CD4-positive, alpha-beta T cell (primary cell): ENCODE results near the gene SEPHS2. TPM values are rescaled to one million over a fixed set of nuclear protein-coding genes. Genes with fewer than 3 reads are reported as not detected.

Experiments used
- ATAC-seq: fragments of 200-7000 bp; cut with Tn5 transposase; one replicate; pipeline ENCODE4 v1.10.0; 2022; ENCODE audit warnings: mild to moderate bottlenecking; ENCODE audit not compliant: poor library complexity
- CTCF ChIA-PET: fragments of 350-600 bp; sonication (Branson Sonifier 250); formaldehyde crosslinking; loops from one replicate; lab custom pipeline; 2021; ENCODE audit warnings: antibody characterized with exemption, inconsistent platforms; lab: Charles Lee
- POLR2A ChIA-PET: fragments of 350-600 bp; sonication (Branson Sonifier 250); formaldehyde crosslinking; loops from one replicate; lab custom pipeline; 2021; ENCODE audit warnings: antibody characterized with exemption, inconsistent platforms; lab: Charles Lee
- DNase-seq, 14 experiments: peaks; one replicate each; pipeline ENCODE4 v3.0.0-alpha.2; 2013 to 2020; ENCODE audit warnings: mixed read lengths in 2 of 14
- H3K27ac ChIP-seq, 2 donors: one replicate each; pipeline versions ENCODE4 v1.5.1 to v1.7.0; 2013; ENCODE audit warnings: low read length in 2 of 2, low read depth in 1 of 2, mild to moderate bottlenecking in 1 of 2
- H3K27me3 ChIP-seq, 2 experiments: 1 replicate in 1 of 2; 2 replicates in 1 of 2; pipeline versions ENCODE4 v1.6.1 to v1.7.0; 2013; ENCODE audit warnings: low read length in 2 of 2, control low read depth in 1 of 2, mild to moderate bottlenecking in 1 of 2, moderate library complexity in 1 of 2; ENCODE audit not compliant: insufficient read depth in 2 of 2, control insufficient read depth in 1 of 2
- H3K36me3 ChIP-seq: one replicate; pipeline ENCODE4 v1.6.1; 2013; ENCODE audit warnings: low read length, control low read depth; ENCODE audit not compliant: insufficient read depth
- H3K4me1 ChIP-seq: one replicate; pipeline ENCODE4 v1.6.1; 2013; ENCODE audit warnings: low read length, control low read depth; ENCODE audit not compliant: insufficient read depth
- H3K4me3 ChIP-seq: one replicate; pipeline ENCODE4 v1.5.1; 2013; ENCODE audit warnings: mild to moderate bottlenecking, low read length, moderate library complexity
- H3K9me3 ChIP-seq, 2 experiments: 1 replicate in 1 of 2; 2 replicates in 1 of 2; pipeline versions ENCODE4 v1.6.1 to v1.7.0; 2013; ENCODE audit warnings: low read length in 2 of 2, mild to moderate bottlenecking in 2 of 2, control low read depth in 1 of 2, moderate library complexity in 1 of 2; ENCODE audit not compliant: control insufficient read depth in 1 of 2, insufficient read depth in 1 of 2
- H3K27ac Mint-ChIP-seq: one replicate; pipeline ENCODE4 v1.8.0; 2020; ENCODE audit warnings: mixed read lengths
- H3K27me3 Mint-ChIP-seq: one replicate; pipeline ENCODE4 v1.8.0; 2021; ENCODE audit warnings: mixed read lengths
- H3K36me3 Mint-ChIP-seq: one replicate; pipeline ENCODE4 v1.8.0; 2021; ENCODE audit warnings: low read depth, mixed read lengths
- H3K4me1 Mint-ChIP-seq: one replicate; pipeline ENCODE4 v1.8.0; 2021; ENCODE audit warnings: low read depth, mixed read lengths
- H3K4me3 Mint-ChIP-seq: one replicate; pipeline ENCODE4 v1.8.0; 2020; ENCODE audit warnings: mild to moderate bottlenecking, mixed read lengths
- H3K9me3 Mint-ChIP-seq: one replicate; pipeline ENCODE4 v1.8.0; 2020; ENCODE audit warnings: mixed read lengths
- intact Hi-C, 2 experiments: fragments of 100-400 bp; cut with DNase I in 1 of 2; cut with micrococcal nuclease in 1 of 2; formaldehyde crosslinking; loops; one replicate each; pipeline versions ENCODE4 v1.15.1 to v1.9.0; 2023 to 2025; cut with DNase I, micrococcal nuclease
- total RNA-seq, 174 experiments: library from RNA in 2 of 174; stranded (reverse) in 2 of 174; gene quantifications; one replicate each; pipeline ENCODE4 v1.2.3 and lab custom pipeline; 2021 to 2026
- TF ChIP-seq, protein P1 (sequence below): fragments of 200-600 bp; IDR thresholded peaks from one replicate; pipeline ENCODE4 v1.8.0; 2022; ENCODE audit warnings: antibody characterized with exemption, mild to moderate bottlenecking

SEPHS2 gene
- total RNA-seq, 2 experiments from 2014 or later: 25.4 to 25.9 TPM

GRCh38 chr16:30449116-30449435 is 3.4 kb upstream of the SEPHS2 start:
- DNase-seq: no peak
- Mint-ChIP-seq H3K27me3 (no peaks in the 10 kb centered on the region), H3K27ac (no peak overlapping the region), H3K4me1 (peaks cover 50% of the 10 kb centered on the region), H3K9me3 (no peaks in the 10 kb centered on the region), H3K4me3 (no peak overlapping the region), H3K36me3 (peaks cover 15% of the 10 kb centered on the region)
- no peak overlapping the region for H3K4me3 ChIP-seq
- POLR2A ChIA-PET: interaction anchor here (0.6 to 2.8 kb wide), 7 partner anchors 10 to 688 kb away, joined by 3 to 21 read pairs (median 6); partner anchors contain the start of genes DCTPP1, ITGAL and ZNF764
- H3K4me1 ChIP-seq: peaks cover 35% of the 10 kb centered on the region
- intact Hi-C loops: loop anchor here (1.0 to 5.0 kb wide), 7 partner anchors 23 to 183 kb away; partner anchors contain the start of genes ITGAL (in 1 of the 2), ZNF764 (in 1 of the 2) and ZNF768 (in 1 of the 2)
- H3K36me3 ChIP-seq: no peaks in the 10 kb centered on the region
- no peak for ATAC-seq
- no peak overlapping the region for H3K27ac ChIP-seq
- no peaks in the 10 kb centered on the region for H3K9me3 ChIP-seq
- CTCF ChIA-PET: interaction anchor here (0.6 to 2.3 kb wide), 19 partner anchors 9 to 523 kb away, joined by 3 to 22 read pairs (median 5); partner anchors contain the start of genes DCTPP1, ITGAL and ZNF771
- TF ChIP-seq, protein P1, sequence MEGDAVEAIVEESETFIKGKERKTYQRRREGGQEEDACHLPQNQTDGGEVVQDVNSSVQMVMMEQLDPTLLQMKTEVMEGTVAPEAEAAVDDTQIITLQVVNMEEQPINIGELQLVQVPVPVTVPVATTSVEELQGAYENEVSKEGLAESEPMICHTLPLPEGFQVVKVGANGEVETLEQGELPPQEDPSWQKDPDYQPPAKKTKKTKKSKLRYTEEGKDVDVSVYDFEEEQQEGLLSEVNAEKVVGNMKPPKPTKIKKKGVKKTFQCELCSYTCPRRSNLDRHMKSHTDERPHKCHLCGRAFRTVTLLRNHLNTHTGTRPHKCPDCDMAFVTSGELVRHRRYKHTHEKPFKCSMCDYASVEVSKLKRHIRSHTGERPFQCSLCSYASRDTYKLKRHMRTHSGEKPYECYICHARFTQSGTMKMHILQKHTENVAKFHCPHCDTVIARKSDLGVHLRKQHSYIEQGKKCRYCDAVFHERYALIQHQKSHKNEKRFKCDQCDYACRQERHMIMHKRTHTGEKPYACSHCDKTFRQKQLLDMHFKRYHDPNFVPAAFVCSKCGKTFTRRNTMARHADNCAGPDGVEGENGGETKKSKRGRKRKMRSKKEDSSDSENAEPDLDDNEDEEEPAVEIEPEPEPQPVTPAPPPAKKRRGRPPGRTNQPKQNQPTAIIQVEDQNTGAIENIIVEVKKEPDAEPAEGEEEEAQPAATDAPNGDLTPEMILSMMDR: no peak
- H3K27me3 ChIP-seq: no peaks in the 10 kb centered on the region

DNA sequence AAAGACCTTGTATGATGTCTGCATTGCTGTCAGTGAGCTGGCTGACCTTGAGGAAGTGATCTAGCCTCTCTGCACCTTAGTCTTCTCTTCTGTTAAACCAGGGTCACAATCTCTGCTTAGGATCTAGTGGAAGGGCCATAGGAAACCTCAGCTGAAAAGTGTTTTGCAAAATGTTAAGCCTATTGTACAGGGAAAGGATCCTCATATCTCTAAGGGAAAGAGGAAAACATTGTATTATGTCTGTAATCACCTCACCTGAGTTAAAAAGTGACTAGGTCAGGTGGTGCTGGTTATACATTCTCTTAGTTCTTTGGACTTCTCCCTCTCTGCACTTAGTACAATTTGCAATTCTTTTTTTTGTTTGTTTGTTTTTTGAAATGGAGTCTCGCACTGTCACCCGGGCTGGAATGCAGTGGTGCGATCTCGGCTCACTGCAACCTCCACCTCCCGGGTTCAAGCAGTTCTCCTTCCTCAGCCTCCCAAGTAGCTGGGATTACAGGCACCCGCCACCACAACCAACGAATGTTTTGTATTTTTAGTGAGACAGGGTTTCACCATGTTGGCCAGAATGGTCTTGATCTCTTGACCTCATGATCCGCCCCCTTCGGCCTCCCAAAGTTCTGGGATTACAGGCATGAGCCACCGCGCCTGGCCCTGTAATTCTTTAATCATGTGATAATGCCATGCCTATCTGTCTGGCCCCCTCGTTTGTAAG is 2.0 kb upstream of the SEPHS2 start:
- no peaks in the 10 kb centered on the region for H3K9me3 Mint-ChIP-seq
- TF ChIP-seq, protein P1: no peak
- peak overlapping the region; percentile 49 for H3K4me3 Mint-ChIP-seq
- H3K4me1 Mint-ChIP-seq: peaks cover 56% of the 10 kb centered on the region
- H3K4me3 ChIP-seq: no peak overlapping the region
- H3K36me3 Mint-ChIP-seq: peaks cover 26% of the 10 kb centered on the region
- peaks cover 10% of the 10 kb centered on the region for H3K36me3 ChIP-seq
- intact Hi-C loops: loop anchor here (2.0 to 5.0 kb wide), 7 partner anchors 25 to 185 kb away; partner anchors contain the start of genes ITGAL (in 1 of the 2), ZNF747 (in 1 of the 2), ZNF764 (in 1 of the 2) and ZNF768 (in 1 of the 2)
- H3K27ac Mint-ChIP-seq: no peak overlapping the region
- no peak for DNase-seq
- H3K27me3 ChIP-seq: no peaks in the 10 kb centered on the region
- H3K4me1 ChIP-seq: peaks cover 44% of the 10 kb centered on the region
- H3K27ac ChIP-seq: no peak overlapping the region
- H3K9me3 ChIP-seq: no peaks in the 10 kb centered on the region
- H3K27me3 Mint-ChIP-seq: no peaks in the 10 kb centered on the region
- CTCF ChIA-PET: interaction anchor here (0.8 to 1.5 kb wide), 2 partner anchors 10 to 18 kb away, joined by 3 read pairs; partner anchors contain the start of gene DCTPP1
- POLR2A ChIA-PET: interaction anchor here (0.8 to 4.5 kb wide), 3 partner anchors 11 to 30 kb away, joined by 3 to 25 read pairs (median 5); partner anchors contain the start of gene ITGAL
- ATAC-seq: no peak

DNA sequence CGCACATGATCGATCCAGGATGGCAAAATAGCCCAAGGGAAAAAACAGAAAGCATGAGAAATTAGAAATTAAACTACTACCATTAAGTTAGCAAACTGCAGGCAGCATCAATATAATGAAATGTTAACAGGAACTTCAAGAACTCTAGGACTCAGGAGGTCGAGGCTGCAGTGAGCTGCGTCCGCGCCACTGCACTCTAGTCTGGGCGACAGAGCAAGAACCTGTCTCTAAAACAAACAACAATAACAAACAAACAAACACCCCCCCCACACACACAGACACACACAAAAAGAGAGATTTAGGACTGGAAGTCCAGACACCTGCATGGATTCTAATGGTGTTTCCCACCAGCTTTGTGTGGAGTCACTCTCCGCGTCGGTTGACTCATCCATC is 525 bp upstream of the SEPHS2 start:
- ChIA-PET CTCF (interaction anchor here (0.6 to 1.5 kb wide), 3 partner anchors 16 to 89 kb away, joined by 3 to 8 read pairs (median 5); partner anchors contain the start of gene DCTPP1), POLR2A (interaction anchor here (0.8 to 4.5 kb wide), 6 partner anchors 12 to 34 kb away, joined by 3 to 25 read pairs (median 8); partner anchors contain the start of genes DCTPP1 and ITGAL)
- DNase-seq (no peak), ATAC-seq (no peak)
- Mint-ChIP-seq H3K27me3 (no peaks in the 10 kb centered on the region), H3K36me3 (peaks cover 26% of the 10 kb centered on the region), H3K4me3 (peak overlapping the region; percentile 96), H3K4me1 (peaks cover 50% of the 10 kb centered on the region), H3K27ac (peak overlapping the region; percentile 89), H3K9me3 (no peaks in the 10 kb centered on the region)
- intact Hi-C loops: loop anchor here (2.0 to 5.0 kb wide), 6 partner anchors 27 to 186 kb away; partner anchors contain the start of genes ITGAL (in 1 of the 2), ZNF747 (in 1 of the 2) and ZNF764 (in 1 of the 2)
- H3K9me3 ChIP-seq: no peaks in the 10 kb centered on the region
- peak overlapping the region in 1 of 2 donors; percentile 88 for H3K27ac ChIP-seq
- TF ChIP-seq, protein P1: no peak
- H3K27me3 ChIP-seq: no peaks in the 10 kb centered on the region
- peaks cover 10% of the 10 kb centered on the region for H3K36me3 ChIP-seq
- peaks cover 42% of the 10 kb centered on the region for H3K4me1 ChIP-seq
- peak overlapping the region; percentile 83 for H3K4me3 ChIP-seq
